ENCODE results near the gene COMMD7. TPM values are rescaled to one million over a fixed set of nuclear protein-coding genes. Genes with fewer than 3 reads are reported as not detected.

COMMD7 gene
- total RNA-seq (2012; rRNA removed) = 46.9 and 51.8 TPM in 2 replicates
- polyA plus RNA-seq (2012; rRNA removed) = 62.0 and 67.5 TPM in 2 replicates
- polyA plus RNA-seq (2012; cell fraction: cytosol; rRNA removed) = 34.0 and 43.2 TPM in 2 replicates
- polyA plus RNA-seq (2012; cell fraction: nucleus; rRNA removed; ENCODE audit: low replicate concordance) = 18.7 and 36.6 TPM in 2 replicates
- Bru-seq, nascent RNA = percentile 84 among the genes with signal in this experiment
- BruChase-seq, experiment 1, labeled RNA remaining after a 6-hour chase = percentile 91 among the genes with signal in this experiment
- BruChase-seq, experiment 2, labeled RNA remaining after a 2-hour chase = percentile 87 among the genes with signal in this experiment
- long read RNA-seq, transcript COMMD7-202 (9 exons, 1,343 nt) = minor isoform, 12 of 68 reads
- long read RNA-seq, transcript COMMD7-201 (9 exons, 1,900 nt) = major isoform, 48 of 68 reads
- long read RNA-seq, partial matches to known transcripts = 7 of 68 reads
- long read RNA-seq, other reads (novel, unspliced or antisense) = 1 of 68 reads

GRCh38 chr20:32743237-32744112, at the start of gene COMMD7:
TSS of gene COMMD7 (minus strand) at chr20:32743467. CDS start at chr20:32743391, 76 bp downstream.
- H2AK5ac ChIP-seq (ENCODE audit: low read depth, low read length) = peak within 1 kb of the TSS; percentile 77
- no TSS peak for BruUV-seq (replicated peaks)
- peaks cover 16% of the 10 kb centered on the region for H3K4me1 ChIP-seq (ENCODE audit: control insufficient read depth, insufficient read depth, low read length)
- peak within 1 kb of the TSS; percentile 91 for H3K23ac ChIP-seq (ENCODE audit: low read depth, low read length)
- H3K18ac ChIP-seq (ENCODE audit: low read depth, low read length) = peak within 1 kb of the TSS; percentile 59
- in situ Hi-C loops (cut with MboI; ENCODE audit: low sequenced_read_pairs) (no loop called here), intact Hi-C loops (cut with micrococcal nuclease) (no loop called here), dilution Hi-C loops (cut with HindIII; ENCODE audit: low sequenced_read_pairs, unreplicated experiment) (no loop called here)
- H3K9ac ChIP-seq (ENCODE audit: low read depth, low read length) = peak within 1 kb of the TSS; percentile 99
- H4K8ac ChIP-seq (ENCODE audit: low read depth in 2 of 2, low read length in 2 of 2) = peak within 1 kb of the TSS; percentile 46 to 91
- POLR2A ChIA-PET (ENCODE audit: unreplicated experiment) = interaction anchor here (0.6 to 1.4 kb wide), 2 partner anchors 9 to 448 kb away, joined by 4 to 10 read pairs; no protein-coding TSS in a partner anchor
- peak within 1 kb of the TSS; percentile 72 for H2BK5ac ChIP-seq (ENCODE audit: low read depth, low read length, poor library complexity, severe bottlenecking)
- H4K5ac ChIP-seq (ENCODE audit: low read depth, low read length) = peak within 1 kb of the TSS; percentile 91
- peak within 1 kb of the TSS; percentile 84 for H2BK120ac ChIP-seq (ENCODE audit: low read depth, low read length)
- H2AK9ac ChIP-seq (replicated peaks; ENCODE audit: low read depth, low read length, poor library complexity) = peak within 1 kb of the TSS; percentile 96
- peaks cover 16 to 54% of the 10 kb centered on the region in 2 experiments for H3K79me1 ChIP-seq (ENCODE audit: low read depth in 1 of 2, low read length in 2 of 2)
- 1% methylated on average over 32 of the region's 64 CpGs; no CpG with 5 or more reads in 1 of the 2 experiments for WGBS, 2 experiments (ENCODE audit: extremely low coverage in 2 of 2, insufficient read length in 1 of 2)
- peak within 1 kb of the TSS; percentile 86 for H3K56ac ChIP-seq (ENCODE audit: extremely low read depth, insufficient read depth, low read length)
- peak within 1 kb of the TSS; percentile 90; the same call in 2 of the 3 replicates for H2BK15ac ChIP-seq (ENCODE audit: low read depth, low read length)
- H3K4me2 ChIP-seq (ENCODE audit: low read depth, low read length) = peak within 1 kb of the TSS; percentile 96
- no peaks in the 10 kb centered on the region for H3K36me3 ChIP-seq (ENCODE audit: control insufficient read depth, insufficient read depth, low read length)
- ATAC-seq (ENCODE audit: low read depth) = peak; percentile 73
- peak; percentile 44 for DNase-seq
- peaks cover 10% of the 10 kb centered on the region for H3K9me1 ChIP-seq (ENCODE audit: insufficient read depth, low read length)
- no peaks in the 10 kb centered on the region; the same call in 1 of the 2 replicates for H4K20me1 ChIP-seq (ENCODE audit: insufficient read depth, low read length)
- H3K27ac ChIP-seq (ENCODE audit: insufficient read depth, low read length) = peak within 1 kb of the TSS; percentile 62
- H3K4me3 ChIP-seq (ENCODE audit: insufficient read depth, low read depth, low read length) = peak within 1 kb of the TSS; percentile 89
- no peaks in the 10 kb centered on the region for H3K27me3 ChIP-seq (ENCODE audit: control insufficient read depth, insufficient read depth, low read length)
- CTCF ChIA-PET = no interaction called here
- H3K14ac ChIP-seq (replicated peaks; ENCODE audit: low read depth, low read length) = peak within 1 kb of the TSS; percentile 92
- H2AFZ ChIP-seq (replicated peaks; ENCODE audit: low read length, poor library complexity) = peak within 1 kb of the TSS; percentile 93
- TF ChIP-seq POLR2A (IDR thresholded peaks at IDR 0.05; ENCODE audit: low read depth, low read length) (0 out of 2 replicates have a peak, but pooled peaks have one; percentile 46), CHD1 (IDR thresholded peaks at IDR 0.05; ENCODE audit: low read depth, low read length) (no peak), RAD21 (IDR thresholded peaks at IDR 0.05; ENCODE audit: low read length) (0 out of 2 replicates have a peak, but pooled peaks have one; percentile 2), RFX5 (IDR thresholded peaks at IDR 0.05; ENCODE audit: low read depth, low read length) (peak; percentile 85), MAZ (IDR thresholded peaks at IDR 0.05; ENCODE audit: borderline replicate concordance, low read depth, low read length) (0 out of 2 replicates have a peak, but pooled peaks have one; percentile 39)
- H3K9me3 ChIP-seq (ENCODE audit: control insufficient read depth, insufficient read depth, low read length) = no peaks in the 10 kb centered on the region
- H3K4ac ChIP-seq (ENCODE audit: low read depth, low read length) = peak within 1 kb of the TSS; percentile 76
- peak within 1 kb of the TSS; percentile 80 for H4K91ac ChIP-seq (ENCODE audit: insufficient read depth, low read depth, low read length)
- H2BK20ac ChIP-seq (ENCODE audit: low read depth, low read length) = peak within 1 kb of the TSS; percentile 76

Data from IMR-90 (cell line).